Measurements from ENCODE around the gene CCSER1.

DNA sequence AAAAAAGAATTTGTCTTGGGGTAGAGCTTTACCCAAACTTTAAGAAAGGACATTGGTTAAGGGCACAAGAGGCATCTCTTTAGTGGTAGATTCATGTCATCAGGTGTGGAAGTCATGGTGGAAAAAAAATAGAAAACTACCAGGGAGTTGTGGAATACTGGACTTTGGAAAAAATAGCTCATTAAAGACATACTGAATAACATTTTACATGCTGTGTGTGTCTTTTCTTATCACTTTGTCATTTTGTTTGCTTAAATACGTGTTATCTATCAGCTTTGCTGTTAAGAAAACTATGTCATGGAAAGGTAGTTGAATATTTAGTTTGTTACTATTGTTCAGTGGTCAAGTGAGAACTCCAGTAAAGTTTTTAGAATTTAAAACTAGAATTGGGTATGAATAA, 147.0 kb downstream of the CCSER1 start:
- TF ChIP-seq, protein P1, sequence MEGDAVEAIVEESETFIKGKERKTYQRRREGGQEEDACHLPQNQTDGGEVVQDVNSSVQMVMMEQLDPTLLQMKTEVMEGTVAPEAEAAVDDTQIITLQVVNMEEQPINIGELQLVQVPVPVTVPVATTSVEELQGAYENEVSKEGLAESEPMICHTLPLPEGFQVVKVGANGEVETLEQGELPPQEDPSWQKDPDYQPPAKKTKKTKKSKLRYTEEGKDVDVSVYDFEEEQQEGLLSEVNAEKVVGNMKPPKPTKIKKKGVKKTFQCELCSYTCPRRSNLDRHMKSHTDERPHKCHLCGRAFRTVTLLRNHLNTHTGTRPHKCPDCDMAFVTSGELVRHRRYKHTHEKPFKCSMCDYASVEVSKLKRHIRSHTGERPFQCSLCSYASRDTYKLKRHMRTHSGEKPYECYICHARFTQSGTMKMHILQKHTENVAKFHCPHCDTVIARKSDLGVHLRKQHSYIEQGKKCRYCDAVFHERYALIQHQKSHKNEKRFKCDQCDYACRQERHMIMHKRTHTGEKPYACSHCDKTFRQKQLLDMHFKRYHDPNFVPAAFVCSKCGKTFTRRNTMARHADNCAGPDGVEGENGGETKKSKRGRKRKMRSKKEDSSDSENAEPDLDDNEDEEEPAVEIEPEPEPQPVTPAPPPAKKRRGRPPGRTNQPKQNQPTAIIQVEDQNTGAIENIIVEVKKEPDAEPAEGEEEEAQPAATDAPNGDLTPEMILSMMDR (IDR thresholded peaks at IDR 0.05) = no peak
- TF ChIP-seq POLR2A (IDR thresholded peaks at IDR 0.05) = no peak
